ENCODE results near the gene ATP6V1E1. TPM values are rescaled to one million over a fixed set of nuclear protein-coding genes. Genes with fewer than 3 reads are reported as not detected.

ATP6V1E1 gene
- total and polyA plus RNA-seq, 10 of the 15 experiments (the other 5 are each of a cell fraction or from before 2014, with no cell fraction given) = 66.7 to 128 (median 87.9) TPM

- Histone ChIP-seq H4K20me1 (ENCODE audit: control insufficient read depth, insufficient read depth) (no peaks in the 10 kb centered on the region), H3K27me3 (replicated peaks in 1 of 2; ENCODE audit: control insufficient read depth in 2 of 2, insufficient read depth in 2 of 2, low read length in 1 of 2) (no peaks in the 10 kb centered on the region), H3K4me1 (ENCODE audit: control insufficient read depth, insufficient read depth, low read length) (peaks cover 8% of the 10 kb centered on the region), H2AFZ (ENCODE audit: control insufficient read depth, low read depth, low read length) (no peak overlapping the region), H3K9me3 (replicated peaks; ENCODE audit: control insufficient read depth, insufficient read depth, low read length) (no peaks in the 10 kb centered on the region), H3K27ac (ENCODE audit: control insufficient read depth, insufficient read depth) (no peak overlapping the region), H3K4me2 (ENCODE audit: control insufficient read depth, insufficient read depth) (no peak overlapping the region), H3K79me2 (ENCODE audit: control insufficient read depth, insufficient read depth, low read length) (peaks cover 19% of the 10 kb centered on the region), H3K4me3 (no peak overlapping the region), H3K9ac (ENCODE audit: control insufficient read depth, insufficient read depth, low read length) (no peak overlapping the region), H3K36me3 (ENCODE audit: control insufficient read depth in 2 of 2, insufficient read depth in 2 of 2, low read length in 1 of 2) (no peaks in the 10 kb centered on the region)
- CTCF ChIA-PET = interaction anchor here (0.6 kb wide), 1 partner anchor 145 kb away, joined by 4 read pairs; no protein-coding TSS in a partner anchor
- no TSS peak for BruUV-seq (replicated peaks)
- ATAC-seq (no peak), DNase-seq (ENCODE audit: low read depth, low spot score) (no peak), FAIRE-seq (no peak)
- SMC1A ChIA-PET (ENCODE audit: uncharacterized antibody, unreplicated experiment) = no interaction called here
- in situ Hi-C loops (cut with MboI) (loop anchor here (25.0 kb wide), 1 partner anchor 1796 kb away; the partner anchor contains the start of genes C22orf39, HIRA and MRPL40), intact Hi-C loops (cut with micrococcal nuclease; ENCODE audit: unreplicated experiment) (no loop called here)
- POLR2A ChIA-PET = no interaction called here
- 81% methylated on average over 3 of the region's 3 CpGs for WGBS (ENCODE audit: insufficient coverage, insufficient replicate concordance, low lambda C conversion rate, missing lambda C conversion rate)
- RAD21 ChIA-PET (ENCODE audit: unreplicated experiment) = no interaction called here
- TF ChIP-seq BHLHE40 (IDR thresholded peaks at IDR 0.05; ENCODE audit: borderline replicate concordance in 1 of 2, low read depth in 2 of 2, low read length in 1 of 2) (no peak), HDAC6 (IDR thresholded peaks at IDR 0.05; ENCODE audit: unreplicated experiment) (no peak), ZNF622 (IDR thresholded peaks at IDR 0.05) (no peak), CHD4 (IDR thresholded peaks at IDR 0.05) (no peak), USF2 (IDR thresholded peaks at IDR 0.05; ENCODE audit: borderline replicate concordance, low read depth, low read length) (no peak), FOXK2 (IDR thresholded peaks at IDR 0.05) (no peak), IRF4 (IDR thresholded peaks at IDR 0.05; ENCODE audit: low read depth, low read length) (no peak), KAT2A (conservative IDR thresholded peaks at IDR 0.05; ENCODE audit: control insufficient read depth, low read depth, low read length) (no peak), CEBPZ (IDR thresholded peaks at IDR 0.05; ENCODE audit: low read depth, low read length) (no peak), MYB (IDR thresholded peaks at IDR 0.05; ENCODE audit: borderline replicate concordance, low read depth, low read length) (no peak), ZNF217 (IDR thresholded peaks at IDR 0.05) (no peak), NFXL1 (IDR thresholded peaks at IDR 0.05; ENCODE audit: borderline replicate concordance) (no peak)
Observed at GRCh38 chr22:17641269-17641668, 12.7 kb upstream of the ATP6V1E1 start.

All from GM12878 (cell line).